ENCODE results near the gene AGAP1.
"Not testable (repeated sequence)": the region's sequence is repeated elsewhere in the genome, so short reads cannot be mapped to it uniquely, and the experiment has no call there.

Gene AGAP1

DNA sequence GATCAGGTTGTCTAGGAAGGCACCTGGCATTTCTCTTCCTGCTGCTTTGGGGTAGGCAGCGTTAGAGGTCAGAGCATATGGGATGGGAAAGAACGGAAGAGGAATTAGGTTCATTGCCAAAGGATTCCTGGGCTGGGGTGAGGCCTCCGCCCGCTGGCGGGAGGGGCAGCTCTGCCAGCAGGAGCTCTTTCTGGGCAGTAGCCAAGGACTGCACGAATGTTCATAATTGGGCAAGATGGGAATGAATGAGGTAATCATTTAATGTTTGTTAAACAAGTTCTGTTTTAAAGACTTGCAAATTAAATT, 253.9 kb downstream of the AGAP1 start:
- DNase-seq, result no peak

- no peak for DNase-seq
Measured at GRCh38 chr2:235749121-235749770, 255.4 kb downstream of the AGAP1 start.

DNA sequence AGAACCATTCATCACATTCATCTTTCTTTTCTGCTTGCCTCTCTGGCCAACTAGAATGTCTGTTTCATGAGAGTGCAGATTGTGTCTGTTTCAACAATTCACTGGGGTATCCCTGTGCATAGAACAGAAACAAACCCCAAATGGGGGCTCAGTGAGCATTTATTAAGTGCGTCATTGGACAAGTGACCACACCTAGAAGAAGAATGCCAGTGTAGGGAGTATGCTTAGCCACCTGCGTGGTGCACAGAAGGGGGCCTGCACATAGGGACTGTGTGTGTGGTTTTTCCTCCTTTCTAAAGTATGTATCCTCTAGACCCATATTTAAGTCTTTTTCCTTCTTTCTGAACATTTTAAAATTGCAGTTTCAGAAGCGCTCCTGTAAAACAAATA, 255.9 kb downstream of the AGAP1 start:
- DNase-seq, result no peak

GRCh38 chr2:235752846-235753245, 259.0 kb downstream of the AGAP1 start:
- DNase-seq, result no peak

GRCh38 chr2:235754357-235755207, 260.7 kb downstream of the AGAP1 start:
- DNase-seq, result no peak

DNA sequence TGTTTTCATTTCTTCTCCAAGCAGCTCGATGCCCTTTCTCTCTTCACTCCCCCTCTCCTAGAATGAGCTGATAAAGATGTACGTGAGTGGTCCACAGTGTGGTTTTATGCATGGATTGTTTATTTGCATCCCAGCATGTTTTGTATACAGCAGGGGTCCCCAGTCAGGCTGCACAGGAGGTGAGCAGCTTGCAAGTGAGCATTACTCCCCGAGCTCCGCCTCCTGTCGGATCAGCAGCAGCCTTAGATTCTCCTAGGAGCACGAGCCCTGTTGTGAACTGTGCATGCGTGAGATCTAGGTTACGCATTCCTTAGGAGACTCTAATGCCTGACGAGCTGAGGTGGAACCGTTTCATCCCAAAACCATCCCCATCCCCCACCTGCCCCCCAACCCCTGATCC, 262.6 kb downstream of the AGAP1 start:
- no peak for DNase-seq

- DNase-seq, result no peak
Measured at GRCh38 chr2:235757212-235757611, 263.4 kb downstream of the AGAP1 start.

DNA sequence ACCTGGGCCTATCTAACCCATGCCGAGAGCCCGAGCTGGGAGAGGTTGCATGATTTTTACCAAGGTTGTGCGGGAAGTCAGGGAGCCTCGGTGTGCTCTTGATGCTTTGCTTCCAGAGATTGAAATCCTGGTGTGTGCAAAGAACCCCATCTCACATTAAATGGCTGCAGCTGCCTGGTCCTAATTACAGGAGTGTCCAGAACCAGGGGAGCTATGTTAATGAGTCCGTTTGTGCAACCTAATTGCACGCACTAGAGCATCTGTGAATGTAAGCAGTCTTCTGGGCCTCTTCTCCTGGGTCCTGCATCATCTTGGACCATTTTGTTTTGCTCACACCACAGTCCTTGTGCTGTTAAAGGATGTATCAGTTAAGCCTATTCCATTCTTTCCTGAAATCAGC, 263.8 kb downstream of the AGAP1 start:
- no peak for DNase-seq

GRCh38 chr2:235762832-235763598, 269.2 kb downstream of the AGAP1 start:
- no peak for DNase-seq

- DNase-seq, result no peak
Measured at GRCh38 chr2:235763816-235764215, 270.0 kb downstream of the AGAP1 start.

GRCh38 chr2:235764478-235764877, 270.6 kb downstream of the AGAP1 start:
- DNase-seq, result not testable (repeated sequence)

- DNase-seq, result no peak
Measured at GRCh38 chr2:235765181-235765820, 271.5 kb downstream of the AGAP1 start.

- peak; percentile 53 for DNase-seq
Measured at GRCh38 chr2:235766278-235766677, 272.4 kb downstream of the AGAP1 start.

GRCh38 chr2:235768606-235769005, 274.8 kb downstream of the AGAP1 start:
- DNase-seq, result no peak

- no peak for DNase-seq
Measured at GRCh38 chr2:235769046-235769445, 275.2 kb downstream of the AGAP1 start.

DNA sequence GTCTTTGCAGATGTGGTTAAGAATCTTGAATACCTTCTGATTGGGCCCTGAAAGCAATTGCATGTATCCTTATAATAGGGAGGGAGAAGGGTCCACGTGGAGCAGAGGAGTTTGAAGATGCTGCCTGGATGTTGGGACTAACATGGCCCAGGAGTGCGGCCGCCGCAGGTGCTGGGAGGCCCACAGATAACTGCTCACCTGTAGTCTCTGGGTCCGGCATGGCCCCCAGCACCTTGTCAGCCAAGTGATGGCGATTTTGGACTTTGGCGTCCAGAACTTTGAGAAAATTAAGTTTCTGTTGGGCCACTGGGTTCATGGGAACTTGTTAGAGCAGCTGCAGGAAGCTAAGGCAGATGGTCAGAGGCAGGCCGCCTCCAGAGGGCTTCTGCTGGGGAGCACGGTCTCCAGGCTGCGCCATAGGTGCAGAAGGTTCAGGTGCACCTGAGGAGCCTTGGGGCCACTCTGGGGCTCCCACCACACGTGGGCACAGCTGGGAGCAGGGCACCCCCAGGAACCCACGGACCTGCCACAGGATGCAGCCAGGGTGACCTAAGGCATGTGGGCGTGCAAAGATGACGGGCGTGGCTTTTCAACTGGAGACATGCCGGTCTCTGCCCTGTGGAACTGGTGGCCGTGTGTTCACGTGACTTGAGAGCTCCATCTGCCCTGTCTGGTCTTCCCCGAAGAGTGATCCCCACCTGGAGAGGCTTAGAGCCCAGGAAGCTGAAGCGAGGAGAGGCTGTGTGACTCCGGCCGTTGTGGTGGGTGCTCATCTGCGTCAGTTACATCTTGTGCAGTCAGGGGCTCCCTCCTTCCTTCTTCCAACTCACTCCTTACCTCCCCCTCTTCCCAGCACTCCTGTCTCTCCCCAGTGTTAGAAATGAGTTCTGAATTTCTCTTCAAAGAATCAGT, 277.3 kb downstream of the AGAP1 start:
- no peak for DNase-seq

DNA sequence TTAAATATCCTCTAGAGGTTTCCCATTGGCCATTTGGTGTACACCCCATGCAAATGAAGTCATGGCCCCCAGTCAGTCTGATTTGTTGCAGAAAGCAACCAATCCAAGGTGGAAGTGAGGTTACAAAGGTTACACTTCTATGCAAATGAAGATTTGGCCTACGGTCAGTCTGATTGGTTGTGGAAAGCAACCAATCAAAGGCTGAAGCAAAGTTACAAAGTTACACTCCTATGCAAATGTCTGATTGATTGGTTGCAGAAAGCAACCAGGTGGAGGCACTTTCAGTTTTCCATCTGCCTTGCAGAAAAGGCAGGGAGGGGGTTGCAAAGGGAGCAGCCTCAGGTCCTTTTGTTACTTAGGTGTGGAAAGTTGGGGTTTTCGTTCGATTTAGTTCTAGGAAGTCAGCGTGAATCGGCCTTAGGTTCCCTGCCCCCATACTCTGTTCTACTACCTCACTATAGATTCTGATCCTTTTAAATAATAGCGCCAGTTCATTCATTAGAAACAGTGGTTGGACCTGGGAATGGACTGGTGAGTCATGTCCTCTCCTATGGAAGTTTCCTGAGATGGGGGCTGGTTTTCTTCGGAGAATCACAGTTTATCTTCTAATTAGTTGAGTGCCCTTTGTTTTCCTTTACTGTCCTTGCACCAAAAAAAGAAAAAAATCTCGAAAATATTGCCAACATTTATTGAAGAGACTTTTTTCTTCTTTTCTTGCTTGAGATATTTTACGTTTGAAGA, 279.5 kb downstream of the AGAP1 start:
- DNase-seq, result no peak

- DNase-seq, result no peak
Measured at GRCh38 chr2:235774153-235774870, 280.5 kb downstream of the AGAP1 start.

DNA sequence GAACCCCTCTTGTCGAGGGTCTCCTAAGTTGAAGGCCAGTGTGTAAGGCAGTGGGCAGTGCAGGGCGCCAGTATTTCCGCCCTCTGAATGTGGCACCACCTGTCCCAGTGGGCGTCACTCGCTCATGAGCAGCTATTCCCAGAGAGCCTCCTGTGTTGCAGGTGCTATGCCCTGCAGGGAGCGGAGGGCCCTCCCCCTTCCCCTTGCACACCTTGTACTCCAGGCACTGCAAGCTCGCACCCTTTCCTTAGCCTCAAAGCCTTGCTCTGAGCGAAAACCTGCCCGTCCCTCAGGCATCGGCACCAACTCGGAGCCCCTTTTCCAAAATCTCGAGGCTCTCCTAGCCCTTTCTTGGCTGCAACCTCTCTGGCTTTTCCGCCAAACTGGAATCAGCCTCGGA, 282.7 kb downstream of the AGAP1 start:
- no peak for DNase-seq

DNA sequence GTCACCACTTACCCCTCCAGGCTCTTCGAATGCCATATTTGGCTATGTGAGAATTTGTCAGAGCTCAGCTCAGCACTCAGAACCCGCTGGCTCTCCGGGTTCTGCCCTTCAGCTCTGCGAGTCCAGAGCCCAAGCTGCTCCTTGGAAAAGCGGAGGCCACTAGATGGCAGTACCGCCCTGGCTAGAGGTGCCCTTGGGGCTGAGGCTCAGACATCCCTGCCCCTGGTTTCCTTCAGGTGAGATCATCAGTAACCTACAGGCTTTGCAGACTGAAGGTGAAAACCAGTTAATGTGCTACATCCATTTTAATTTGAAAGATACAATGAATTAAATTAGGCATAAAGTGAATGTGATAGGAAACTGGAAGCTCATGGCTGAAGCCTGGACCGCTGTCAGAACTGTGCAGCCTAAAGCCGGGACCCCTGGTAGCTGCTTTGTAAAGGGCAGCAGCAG, 285.6 kb downstream of the AGAP1 start:
- DNase-seq, result peak; percentile 48

GRCh38 chr2:235780401-235780800, 286.6 kb downstream of the AGAP1 start:
- DNase-seq, result no peak

All from CD4-positive, alpha-beta T cell treated with Interleukin-10 for 1 hour (primary cell).